Stimulated activated CD8-positive, alpha-beta memory T cell treated with anti-CD3 and anti-CD28 coated beads, Interleukin-2, amount 100 ng/mL, for 48 hours (primary cell): Measurements from ENCODE around the gene THSD7B.
"Not testable (repeated sequence)": the region's sequence is repeated elsewhere in the genome, so short reads cannot be mapped to it uniquely, and the experiment has no call there.

Source experiments
- DNase-seq, 2 donors: peaks; one replicate each; pipeline ENCODE4 v3.0.0-alpha.2; 2020; ENCODE audit warnings: low read depth in 2 of 2

Gene THSD7B

DNA sequence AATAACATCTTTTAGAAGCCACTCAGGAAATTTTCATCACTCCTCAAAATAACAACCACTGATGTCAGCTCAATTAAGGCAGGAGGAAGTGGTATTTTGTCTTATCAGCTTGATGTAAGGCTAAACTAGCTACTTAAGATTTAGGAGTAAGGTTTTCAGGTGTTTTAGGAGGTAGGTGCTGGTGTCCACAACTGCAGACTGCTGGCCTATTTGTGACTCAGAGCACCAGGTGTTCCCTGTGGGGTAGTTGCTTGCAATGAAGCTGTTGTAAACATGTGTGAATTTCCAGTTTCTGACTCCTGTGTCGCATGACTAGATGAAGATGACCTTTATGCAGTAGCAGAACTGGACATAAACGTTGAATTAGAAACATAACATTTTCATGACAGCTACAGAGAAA lies 164.2 kb downstream of the THSD7B start:
- DNase-seq, result no peak

- no peak for DNase-seq
Observed at GRCh38 chr2:136932700-136933099, 167.4 kb downstream of the THSD7B start.

GRCh38 chr2:136935119-136935518 lies 169.8 kb downstream of the THSD7B start:
- no peak for DNase-seq

DNA sequence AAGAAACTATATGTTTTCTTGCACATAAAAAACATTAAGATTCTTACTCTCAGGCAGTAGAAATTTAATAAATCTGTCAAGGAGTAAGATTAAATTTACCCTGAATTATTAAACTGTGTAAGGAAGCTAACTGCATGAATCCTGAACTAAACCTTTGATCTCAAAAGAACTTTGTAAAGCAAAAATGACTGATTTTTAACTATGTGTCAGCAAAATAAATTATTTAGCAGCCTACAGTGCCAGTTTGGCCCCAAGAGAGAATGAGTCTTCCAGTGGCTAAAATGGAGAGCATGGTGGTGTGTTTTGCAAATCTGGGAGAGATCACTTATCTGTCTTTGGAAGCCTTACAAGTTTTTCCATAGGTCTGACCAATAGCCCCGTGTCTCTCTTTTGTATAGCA lies 190.7 kb downstream of the THSD7B start:
- no peak for DNase-seq

DNA sequence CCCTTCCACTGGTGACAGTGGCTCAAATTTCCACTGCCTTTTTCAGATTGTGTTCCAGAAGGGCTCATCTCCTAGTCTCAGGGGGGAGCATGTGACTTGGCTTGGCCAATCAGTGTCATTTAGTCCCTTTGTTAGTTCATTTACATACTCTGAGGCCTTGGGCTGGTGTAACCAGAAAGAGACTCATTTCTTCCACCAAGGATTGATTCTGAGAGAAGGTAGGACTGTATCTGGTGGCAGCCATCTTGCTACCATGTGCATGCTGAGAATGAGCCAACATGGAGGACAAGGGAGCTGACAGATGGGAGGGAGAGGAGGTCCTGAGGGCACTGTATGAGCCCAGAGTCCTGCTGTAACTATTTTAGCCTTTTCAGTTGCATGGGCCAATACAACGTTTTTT lies 191.7 kb downstream of the THSD7B start:
- no peak for DNase-seq

GRCh38 chr2:136962105-136962725 lies 196.9 kb downstream of the THSD7B start:
- DNase-seq, result no peak

DNA sequence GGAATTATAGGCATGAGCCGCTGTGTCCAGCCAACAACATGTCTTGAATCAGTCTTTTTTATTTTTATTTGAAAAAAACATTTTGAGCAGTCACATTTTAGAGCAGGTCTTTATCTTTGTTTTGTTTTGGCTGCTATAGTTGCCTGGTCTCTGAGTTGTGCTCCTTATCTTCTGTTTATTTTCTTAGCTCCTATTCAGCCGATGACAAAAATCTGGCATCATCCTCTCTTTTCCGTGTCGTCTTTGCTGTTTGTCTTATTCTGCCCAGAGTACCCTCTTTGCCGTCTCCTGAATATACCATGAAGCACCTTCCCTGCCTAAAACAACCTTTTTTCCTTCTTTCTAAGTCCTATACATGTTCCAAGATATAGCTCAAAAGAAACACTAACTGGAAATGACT lies 201.1 kb downstream of the THSD7B start:
- DNase-seq, result no peak

- no peak for DNase-seq
Observed at GRCh38 chr2:136980303-136980702, 215.0 kb downstream of the THSD7B start.

GRCh38 chr2:136981689-136982088 lies 216.3 kb downstream of the THSD7B start:
- DNase-seq, result not testable (repeated sequence)

DNA sequence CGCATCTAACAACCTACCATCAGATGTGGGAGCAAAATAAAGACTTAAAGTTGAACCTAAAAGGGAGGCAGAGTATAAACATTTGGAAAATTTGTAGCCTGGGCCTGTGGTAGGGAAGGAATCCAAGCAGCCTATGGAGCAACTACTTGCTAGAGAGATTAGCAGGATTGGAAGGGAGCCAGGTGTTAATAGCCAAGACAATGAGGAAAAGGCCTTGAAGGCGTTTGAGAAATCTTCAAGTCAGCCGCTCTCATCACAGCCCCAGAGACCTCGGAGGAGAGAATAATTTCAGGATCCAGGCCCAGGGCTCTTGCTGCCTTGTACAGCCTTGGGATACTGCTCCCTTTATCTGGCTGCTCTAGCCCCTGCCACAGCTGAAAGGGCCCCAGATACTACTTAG lies 219.7 kb downstream of the THSD7B start:
- no peak for DNase-seq

GRCh38 chr2:136986605-136987221 lies 221.4 kb downstream of the THSD7B start:
- no peak for DNase-seq

DNA sequence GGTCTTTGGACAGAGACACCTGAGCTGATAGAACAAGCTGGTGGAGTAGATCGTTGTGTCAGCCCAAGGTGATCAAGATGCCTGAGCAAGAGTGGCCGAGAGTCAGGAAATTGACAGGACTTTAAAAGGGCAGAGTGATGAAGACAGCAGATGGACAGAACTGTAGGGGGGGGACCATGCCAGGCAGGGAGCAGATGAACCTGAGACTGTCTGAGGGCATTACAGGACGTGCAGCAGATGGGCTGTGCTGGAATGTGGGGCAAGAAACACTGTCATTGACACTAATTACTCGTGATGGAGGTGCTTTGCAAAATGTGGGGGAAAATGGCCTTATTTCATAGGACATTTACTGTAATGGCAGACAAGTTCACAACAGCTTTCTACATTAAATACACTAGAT lies 225.0 kb downstream of the THSD7B start:
- no peak for DNase-seq

DNA sequence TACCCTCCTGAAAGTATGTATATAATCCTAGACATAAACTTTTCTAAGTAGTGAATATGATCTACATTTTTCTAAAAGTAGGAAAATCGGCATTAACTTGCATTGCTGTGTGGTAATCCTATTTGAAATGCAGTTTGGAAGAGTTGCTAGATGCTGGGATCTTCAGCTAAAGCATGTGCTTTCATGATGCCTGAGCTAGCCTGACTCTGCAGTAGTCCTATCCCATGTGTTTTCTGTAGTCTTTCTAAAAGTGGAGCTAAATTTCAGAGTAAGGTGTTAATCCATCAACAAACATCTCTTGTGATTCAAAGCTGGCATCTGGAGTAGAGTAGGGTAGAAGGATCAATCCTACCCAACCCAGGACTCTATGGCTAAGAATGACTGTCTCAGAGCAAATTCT lies 229.4 kb downstream of the THSD7B start:
- DNase-seq, result no peak

GRCh38 chr2:136997557-136997956 lies 232.2 kb downstream of the THSD7B start:
- DNase-seq, result no peak

DNA sequence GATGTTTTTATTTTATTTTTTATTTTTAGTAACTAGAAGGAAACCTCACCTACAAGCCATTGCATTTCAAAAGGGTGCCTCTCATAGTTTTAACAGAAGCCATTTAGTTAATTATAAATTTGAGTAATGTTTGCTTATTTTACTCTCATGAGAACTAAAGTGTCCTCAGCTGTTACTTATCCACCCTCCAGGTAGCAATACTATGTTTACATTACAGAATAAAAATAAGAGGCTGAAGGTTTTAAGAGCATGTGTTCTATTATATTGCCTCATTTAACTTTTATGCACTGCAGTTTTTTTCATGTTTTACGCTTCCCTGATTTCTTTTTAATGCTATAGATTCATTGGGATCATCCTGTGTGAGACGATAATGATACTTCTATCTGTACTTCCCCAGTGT lies 235.5 kb downstream of the THSD7B start:
- no peak for DNase-seq

- no peak for DNase-seq
Observed at GRCh38 chr2:137002896-137003295, 237.6 kb downstream of the THSD7B start.

GRCh38 chr2:137005210-137005609 lies 239.9 kb downstream of the THSD7B start:
- no peak for DNase-seq

- no peak for DNase-seq
Observed at GRCh38 chr2:137007938-137008337, 242.6 kb downstream of the THSD7B start.

DNA sequence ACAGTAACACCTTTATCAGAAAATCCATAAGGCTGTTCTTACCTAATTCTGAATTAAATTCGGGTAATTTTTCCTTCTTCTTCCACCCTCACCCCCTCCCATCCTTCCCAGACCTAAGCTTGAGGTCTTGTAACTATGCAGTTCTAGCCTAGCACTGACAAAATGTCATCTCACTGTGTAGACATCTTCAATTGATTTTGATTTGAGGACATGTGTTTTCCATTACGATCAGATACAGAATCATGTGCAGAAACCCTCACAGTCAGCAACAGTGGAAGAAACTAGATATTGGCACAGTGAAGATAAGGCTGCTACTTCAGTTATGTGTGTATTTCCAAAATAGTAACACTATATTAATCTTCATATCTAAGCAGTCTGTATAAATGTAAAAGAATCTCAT lies 244.6 kb downstream of the THSD7B start:
- DNase-seq, result no peak

GRCh38 chr2:137020452-137021196 lies 255.3 kb downstream of the THSD7B start:
- DNase-seq, result no peak

GRCh38 chr2:137021763-137022162 lies 256.4 kb downstream of the THSD7B start:
- DNase-seq, result no peak

DNA sequence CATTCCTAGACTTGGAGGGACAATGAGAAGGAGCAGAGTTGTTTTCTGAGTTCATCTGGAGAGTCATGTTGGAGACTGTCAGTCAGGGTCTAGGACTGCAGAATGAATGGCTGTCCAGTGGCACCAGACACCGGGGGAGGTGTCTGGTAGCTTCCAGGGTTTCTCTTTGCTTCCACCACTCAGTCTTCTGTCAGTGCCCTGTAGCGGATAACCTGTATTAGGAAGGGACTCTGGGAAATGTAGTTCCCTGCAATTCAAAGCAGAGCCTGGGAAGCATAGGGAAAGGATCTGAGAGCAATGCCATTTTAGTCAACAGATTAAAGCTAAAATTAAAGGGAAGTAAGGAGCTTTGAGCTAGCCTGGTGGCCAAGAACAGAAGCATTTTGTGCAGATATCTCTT lies 257.9 kb downstream of the THSD7B start:
- no peak for DNase-seq

GRCh38 chr2:137031731-137032130 lies 266.4 kb downstream of the THSD7B start:
- DNase-seq, result no peak
